ENCODE results near the gene TNRC6C.

TNRC6C gene

DNA sequence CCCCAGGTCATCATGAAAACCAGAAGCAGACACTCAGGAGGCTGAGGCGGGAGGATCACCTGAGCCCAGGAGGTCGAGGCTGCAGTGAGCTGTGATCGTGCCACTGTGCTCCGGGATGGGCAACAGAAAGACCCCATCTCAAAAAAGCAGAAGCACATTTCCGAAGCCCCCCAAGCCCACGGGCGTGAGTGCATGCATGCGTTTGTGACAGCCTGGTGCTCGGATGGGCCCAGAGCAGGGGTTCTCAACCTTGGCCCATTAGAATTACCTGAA lies 150.9 kb downstream of the TNRC6C start:
- no peaks in the 10 kb centered on the region for H3K9me3 ChIP-seq (ENCODE audit: control insufficient read depth, insufficient read depth, low read depth, low read length)
- H3K4me3 ChIP-seq (ENCODE audit: low read depth, low read length): no peak overlapping the region
- POLR2A ChIA-PET: no interaction called here
- TF ChIP-seq OVOL3 (tag by site-specific recombination; IDR thresholded peaks at IDR 0.05): no peak
- TF ChIP-seq ZNF302 (tag by site-specific recombination; IDR thresholded peaks at IDR 0.05; ENCODE audit: low read depth): no peak
- no peak for TF ChIP-seq MEIS1 (CRISPR knock-in tag; IDR thresholded peaks at IDR 0.05; ENCODE audit: borderline replicate concordance)
- no peak for TF ChIP-seq KLF8 (tag by site-specific recombination; IDR thresholded peaks at IDR 0.05)
- no peak for TF ChIP-seq ZNF394 (tag by site-specific recombination; IDR thresholded peaks at IDR 0.05; ENCODE audit: borderline replicate concordance)
- TF ChIP-seq ZNF670 (tag by site-specific recombination; IDR thresholded peaks at IDR 0.05; ENCODE audit: low read depth): no peak
- no peak for TF ChIP-seq ZNF433 (tag by site-specific recombination; IDR thresholded peaks at IDR 0.05; ENCODE audit: low read depth)
- TF ChIP-seq ZNF391 (tag by site-specific recombination; IDR thresholded peaks at IDR 0.05; ENCODE audit: borderline replicate concordance, low read depth): no peak
- TF ChIP-seq INSM2 (tag by site-specific recombination; IDR thresholded peaks at IDR 0.05): no peak
- TF ChIP-seq, protein P1, sequence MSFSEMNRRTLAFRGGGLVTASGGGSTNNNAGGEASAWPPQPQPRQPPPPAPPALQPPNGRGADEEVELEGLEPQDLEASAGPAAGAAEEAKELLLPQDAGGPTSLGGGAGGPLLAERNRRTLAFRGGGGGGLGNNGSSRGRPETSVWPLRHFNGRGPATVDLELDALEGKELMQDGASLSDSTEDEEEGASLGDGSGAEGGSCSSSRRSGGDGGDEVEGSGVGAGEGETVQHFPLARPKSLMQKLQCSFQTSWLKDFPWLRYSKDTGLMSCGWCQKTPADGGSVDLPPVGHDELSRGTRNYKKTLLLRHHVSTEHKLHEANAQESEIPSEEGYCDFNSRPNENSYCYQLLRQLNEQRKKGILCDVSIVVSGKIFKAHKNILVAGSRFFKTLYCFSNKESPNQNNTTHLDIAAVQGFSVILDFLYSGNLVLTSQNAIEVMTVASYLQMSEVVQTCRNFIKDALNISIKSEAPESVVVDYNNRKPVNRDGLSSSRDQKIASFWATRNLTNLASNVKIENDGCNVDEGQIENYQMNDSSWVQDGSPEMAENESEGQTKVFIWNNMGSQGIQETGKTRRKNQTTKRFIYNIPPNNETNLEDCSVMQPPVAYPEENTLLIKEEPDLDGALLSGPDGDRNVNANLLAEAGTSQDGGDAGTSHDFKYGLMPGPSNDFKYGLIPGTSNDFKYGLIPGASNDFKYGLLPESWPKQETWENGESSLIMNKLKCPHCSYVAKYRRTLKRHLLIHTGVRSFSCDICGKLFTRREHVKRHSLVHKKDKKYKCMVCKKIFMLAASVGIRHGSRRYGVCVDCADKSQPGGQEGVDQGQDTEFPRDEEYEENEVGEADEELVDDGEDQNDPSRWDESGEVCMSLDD (tag by site-specific recombination; IDR thresholded peaks at IDR 0.05): no peak
- TF ChIP-seq, protein P2, sequence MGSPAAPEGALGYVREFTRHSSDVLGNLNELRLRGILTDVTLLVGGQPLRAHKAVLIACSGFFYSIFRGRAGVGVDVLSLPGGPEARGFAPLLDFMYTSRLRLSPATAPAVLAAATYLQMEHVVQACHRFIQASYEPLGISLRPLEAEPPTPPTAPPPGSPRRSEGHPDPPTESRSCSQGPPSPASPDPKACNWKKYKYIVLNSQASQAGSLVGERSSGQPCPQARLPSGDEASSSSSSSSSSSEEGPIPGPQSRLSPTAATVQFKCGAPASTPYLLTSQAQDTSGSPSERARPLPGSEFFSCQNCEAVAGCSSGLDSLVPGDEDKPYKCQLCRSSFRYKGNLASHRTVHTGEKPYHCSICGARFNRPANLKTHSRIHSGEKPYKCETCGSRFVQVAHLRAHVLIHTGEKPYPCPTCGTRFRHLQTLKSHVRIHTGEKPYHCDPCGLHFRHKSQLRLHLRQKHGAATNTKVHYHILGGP (tag by site-specific recombination; IDR thresholded peaks at IDR 0.05): no peak
- no peak for TF ChIP-seq ZNF530 (tag by site-specific recombination; IDR thresholded peaks at IDR 0.05; ENCODE audit: low read depth)
- TF ChIP-seq, protein P3, sequence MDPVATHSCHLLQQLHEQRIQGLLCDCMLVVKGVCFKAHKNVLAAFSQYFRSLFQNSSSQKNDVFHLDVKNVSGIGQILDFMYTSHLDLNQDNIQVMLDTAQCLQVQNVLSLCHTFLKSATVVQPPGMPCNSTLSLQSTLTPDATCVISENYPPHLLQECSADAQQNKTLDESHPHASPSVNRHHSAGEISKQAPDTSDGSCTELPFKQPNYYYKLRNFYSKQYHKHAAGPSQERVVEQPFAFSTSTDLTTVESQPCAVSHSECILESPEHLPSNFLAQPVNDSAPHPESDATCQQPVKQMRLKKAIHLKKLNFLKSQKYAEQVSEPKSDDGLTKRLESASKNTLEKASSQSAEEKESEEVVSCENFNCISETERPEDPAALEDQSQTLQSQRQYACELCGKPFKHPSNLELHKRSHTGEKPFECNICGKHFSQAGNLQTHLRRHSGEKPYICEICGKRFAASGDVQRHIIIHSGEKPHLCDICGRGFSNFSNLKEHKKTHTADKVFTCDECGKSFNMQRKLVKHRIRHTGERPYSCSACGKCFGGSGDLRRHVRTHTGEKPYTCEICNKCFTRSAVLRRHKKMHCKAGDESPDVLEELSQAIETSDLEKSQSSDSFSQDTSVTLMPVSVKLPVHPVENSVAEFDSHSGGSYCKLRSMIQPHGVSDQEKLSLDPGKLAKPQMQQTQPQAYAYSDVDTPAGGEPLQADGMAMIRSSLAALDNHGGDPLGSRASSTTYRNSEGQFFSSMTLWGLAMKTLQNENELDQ (tag by site-specific recombination; IDR thresholded peaks at IDR 0.05; ENCODE audit: low read depth): no peak
- TF ChIP-seq ZNF473 (tag by site-specific recombination; IDR thresholded peaks at IDR 0.05): no peak
- TF ChIP-seq, protein P4, sequence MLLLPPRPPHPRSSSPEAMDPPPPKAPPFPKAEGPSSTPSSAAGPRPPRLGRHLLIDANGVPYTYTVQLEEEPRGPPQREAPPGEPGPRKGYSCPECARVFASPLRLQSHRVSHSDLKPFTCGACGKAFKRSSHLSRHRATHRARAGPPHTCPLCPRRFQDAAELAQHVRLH (tag by site-specific recombination; IDR thresholded peaks at IDR 0.05): no peak
- TF ChIP-seq ZNF266 (tag by site-specific recombination; IDR thresholded peaks at IDR 0.05; ENCODE audit: low read depth): no peak
- TF ChIP-seq BCL11A (tag by site-specific recombination; IDR thresholded peaks at IDR 0.05; ENCODE audit: low read depth): no peak
- no peak for TF ChIP-seq RBAK (tag by site-specific recombination; IDR thresholded peaks at IDR 0.05)
- no peaks in the 10 kb centered on the region; the same call in 1 of the 2 replicates for H3K4me1 ChIP-seq (ENCODE audit: control insufficient read depth, insufficient read depth, low read length)
- H3K36me3 ChIP-seq (ENCODE audit: control insufficient read depth in 2 of 2, insufficient read depth in 1 of 2, low read length in 2 of 2): peaks cover 3 to 4% of the 10 kb centered on the region in 2 experiments; a peak in 2 of 3 replicates
- CTCF ChIA-PET: interaction anchor here (0.7 to 1.9 kb wide), 3 partner anchors 25 to 141 kb away, joined by 5 to 6 read pairs (median 6); no protein-coding TSS in a partner anchor
- H3K27ac ChIP-seq (ENCODE audit: extremely low read depth, low read depth, low read length): no peak overlapping the region

Data from HEK293 (cell line).